IPS-18a (cell line): ENCODE data around the gene DDC.
"Not testable (repeated sequence)": the region's sequence is repeated elsewhere in the genome, so short reads cannot be mapped to it uniquely, and the experiment has no call there.

Experiments
- H3K27ac ChIP-seq: one replicate; pipeline ENCODE4 v1.5.1; 2013; ENCODE audit warnings: low read length
- H3K27me3 ChIP-seq: one replicate; pipeline ENCODE4 v1.6.1; 2013; ENCODE audit warnings: mild to moderate bottlenecking, low read length; ENCODE audit not compliant: control insufficient read depth, insufficient read depth
- H3K36me3 ChIP-seq: one replicate; pipeline ENCODE4 v1.6.1; 2013; ENCODE audit warnings: low read depth, low read length; ENCODE audit not compliant: control insufficient read depth
- H3K4me1 ChIP-seq: one replicate; pipeline ENCODE4 v1.6.1; 2013; ENCODE audit warnings: low read depth, low read length; ENCODE audit not compliant: control insufficient read depth
- H3K4me3 ChIP-seq: one replicate; pipeline ENCODE4 v1.5.1; 2013; ENCODE audit warnings: low read length
- H3K9ac ChIP-seq: one replicate; pipeline ENCODE4 v1.6.1; 2013; ENCODE audit warnings: mild to moderate bottlenecking, low read length, moderate library complexity
- H3K9me3 ChIP-seq: one replicate; pipeline ENCODE4 v1.6.1; 2013; ENCODE audit warnings: low read depth, low read length; ENCODE audit not compliant: control insufficient read depth

DDC gene

DNA sequence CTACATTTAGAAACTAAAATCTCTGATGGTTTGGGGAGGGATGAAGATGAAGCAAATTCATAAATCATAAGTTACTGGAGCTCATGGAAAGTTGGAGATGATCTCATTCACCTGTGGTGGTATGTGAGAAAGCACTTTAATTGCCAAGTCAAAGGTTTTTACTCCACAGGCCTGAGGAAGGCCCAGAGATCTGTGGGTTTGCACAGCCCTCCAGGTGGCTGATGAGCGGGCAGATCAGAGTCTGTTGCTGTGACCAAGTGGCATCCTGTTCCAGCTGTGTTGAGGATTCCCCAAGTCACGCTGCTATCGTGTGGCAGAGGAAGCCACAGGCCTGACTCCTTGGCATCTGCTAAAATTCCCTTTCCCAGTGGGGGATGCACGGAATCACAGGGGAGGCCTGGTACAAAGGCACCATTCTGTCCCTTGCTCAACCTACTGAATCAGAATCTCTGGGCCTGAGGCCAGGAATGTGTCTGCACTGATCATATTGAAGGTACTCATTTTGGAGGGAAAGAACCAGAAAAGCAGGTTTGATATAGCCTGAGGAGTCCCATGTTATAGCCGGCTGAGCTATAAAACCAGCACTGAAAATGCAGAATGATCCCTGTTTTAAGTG lies 19.7 kb upstream of the DDC start:
- H3K9ac ChIP-seq: no peak overlapping the region
- peaks cover 3% of the 10 kb centered on the region for H3K9me3 ChIP-seq
- H3K36me3 ChIP-seq: no peaks in the 10 kb centered on the region
- H3K4me1 ChIP-seq: no peaks in the 10 kb centered on the region
- H3K27me3 ChIP-seq: no peaks in the 10 kb centered on the region
- H3K27ac ChIP-seq: no peak overlapping the region
- no peak overlapping the region for H3K4me3 ChIP-seq

GRCh38 chr7:50584386-50584785 lies 19.2 kb upstream of the DDC start:
- Histone ChIP-seq H3K27me3 (no peaks in the 10 kb centered on the region), H3K9me3 (peaks cover 3% of the 10 kb centered on the region), H3K36me3 (no peaks in the 10 kb centered on the region), H3K4me3 (no peak overlapping the region), H3K27ac (no peak overlapping the region), H3K4me1 (no peaks in the 10 kb centered on the region), H3K9ac (no peak overlapping the region)

DNA sequence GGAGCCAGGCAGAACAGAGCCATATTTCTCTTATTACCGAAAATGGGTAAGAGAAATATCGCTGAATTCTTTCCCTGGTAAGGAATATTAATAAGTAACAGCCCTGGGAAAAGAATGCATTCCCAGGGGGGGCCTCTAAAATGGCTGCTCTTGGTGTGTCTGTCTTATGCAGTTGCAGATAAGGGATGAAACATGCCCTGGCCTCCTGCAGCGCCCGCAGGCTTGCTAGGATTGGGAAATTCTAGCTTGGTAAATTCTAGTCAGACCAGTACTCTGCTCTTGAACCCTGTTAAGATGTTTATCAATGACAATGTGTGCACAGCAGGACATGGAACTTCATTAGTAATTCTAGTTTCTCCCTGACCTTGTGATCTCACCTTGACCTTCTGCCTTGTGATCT lies 18.1 kb upstream of the DDC start:
- H3K36me3 ChIP-seq, H3K9me3 ChIP-seq, H3K4me1 ChIP-seq, H3K4me3 ChIP-seq, H3K9ac ChIP-seq, H3K27ac ChIP-seq, H3K27me3 ChIP-seq: not testable (repeated sequence)

DNA sequence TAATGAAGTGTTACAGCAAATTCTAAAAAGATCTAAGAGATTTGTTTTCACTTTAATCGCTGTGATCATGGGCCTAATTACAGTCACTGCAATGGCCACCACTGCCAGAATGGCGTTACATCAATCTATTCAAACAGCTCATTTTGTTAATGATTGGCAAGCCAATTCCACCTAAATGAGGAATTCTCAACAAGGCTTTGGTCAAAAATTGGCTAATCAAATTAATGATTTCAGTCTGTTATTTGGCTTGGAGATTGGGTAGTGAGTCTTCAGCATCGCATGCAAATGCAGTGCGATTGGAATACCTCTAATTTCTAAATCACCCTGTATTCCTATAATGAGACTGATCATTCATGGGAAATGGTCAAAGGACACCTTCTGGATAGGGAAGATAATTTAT lies 17.1 kb upstream of the DDC start:
- H3K4me1 ChIP-seq, H3K9ac ChIP-seq: not testable (repeated sequence)

GRCh38 chr7:50580666-50581065 lies 15.5 kb upstream of the DDC start:
- H3K27ac ChIP-seq, H3K9me3 ChIP-seq, H3K36me3 ChIP-seq, H3K9ac ChIP-seq, H3K4me3 ChIP-seq, H3K4me1 ChIP-seq, H3K27me3 ChIP-seq: not testable (repeated sequence)

More for the DNA sequence above, 17.1 kb upstream of the DDC start:
- H3K4me3 ChIP-seq, H3K9me3 ChIP-seq, H3K27ac ChIP-seq, H3K27me3 ChIP-seq, H3K36me3 ChIP-seq: not testable (repeated sequence)

GRCh38 chr7:50580057-50580456 lies 14.9 kb upstream of the DDC start:
- no peak overlapping the region for H3K27ac ChIP-seq
- peaks cover 3% of the 10 kb centered on the region for H3K9me3 ChIP-seq
- H3K36me3 ChIP-seq: no peaks in the 10 kb centered on the region
- no peaks in the 10 kb centered on the region for H3K27me3 ChIP-seq
- no peak overlapping the region for H3K9ac ChIP-seq
- no peaks in the 10 kb centered on the region for H3K4me1 ChIP-seq
- H3K4me3 ChIP-seq: no peak overlapping the region

GRCh38 chr7:50578105-50578504 lies 12.9 kb upstream of the DDC start:
- not testable (repeated sequence) for H3K4me1 ChIP-seq

GRCh38 chr7:50577569-50577968 lies 12.4 kb upstream of the DDC start:
- Histone ChIP-seq H3K4me3 (no peak overlapping the region), H3K4me1 (no peaks in the 10 kb centered on the region), H3K9ac (no peak overlapping the region), H3K9me3 (peaks cover 3% of the 10 kb centered on the region), H3K36me3 (no peaks in the 10 kb centered on the region), H3K27ac (no peak overlapping the region), H3K27me3 (no peaks in the 10 kb centered on the region)

More at GRCh38 chr7:50578105-50578504, 12.9 kb upstream of the DDC start:
- not testable (repeated sequence) for H3K27me3 ChIP-seq, H3K4me3 ChIP-seq, H3K27ac ChIP-seq, H3K36me3 ChIP-seq, H3K9me3 ChIP-seq, H3K9ac ChIP-seq

DNA sequence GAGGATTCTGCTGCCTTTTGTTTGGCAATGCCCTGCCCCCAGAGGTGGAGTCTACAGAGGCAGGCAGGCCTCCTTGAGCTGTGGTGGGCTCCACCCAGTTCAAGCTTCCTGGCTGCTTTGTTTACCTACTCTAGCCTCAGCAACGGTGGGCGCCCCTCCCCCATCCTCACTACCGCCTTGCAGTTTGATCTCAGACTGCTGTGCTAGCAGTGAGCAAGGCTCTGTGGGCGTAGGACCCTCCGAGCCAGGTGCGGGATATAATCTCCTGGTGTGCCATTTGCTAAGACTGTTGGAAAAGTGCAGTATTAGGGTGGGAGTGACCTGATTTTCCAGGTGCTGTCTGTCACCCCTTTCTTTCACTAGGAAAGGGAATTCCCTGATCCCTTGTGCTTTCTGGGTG lies 11.2 kb upstream of the DDC start:
- H3K4me1 ChIP-seq, H3K27me3 ChIP-seq, H3K9ac ChIP-seq, H3K4me3 ChIP-seq, H3K9me3 ChIP-seq, H3K36me3 ChIP-seq, H3K27ac ChIP-seq: not testable (repeated sequence)

GRCh38 chr7:50567715-50568261 lies 2.6 kb upstream of the DDC start:
- Histone ChIP-seq H3K27me3 (no peaks in the 10 kb centered on the region), H3K4me3 (no peak overlapping the region), H3K9ac (no peak overlapping the region), H3K36me3 (no peaks in the 10 kb centered on the region), H3K9me3 (no peaks in the 10 kb centered on the region), H3K4me1 (no peaks in the 10 kb centered on the region), H3K27ac (no peak overlapping the region)

DNA sequence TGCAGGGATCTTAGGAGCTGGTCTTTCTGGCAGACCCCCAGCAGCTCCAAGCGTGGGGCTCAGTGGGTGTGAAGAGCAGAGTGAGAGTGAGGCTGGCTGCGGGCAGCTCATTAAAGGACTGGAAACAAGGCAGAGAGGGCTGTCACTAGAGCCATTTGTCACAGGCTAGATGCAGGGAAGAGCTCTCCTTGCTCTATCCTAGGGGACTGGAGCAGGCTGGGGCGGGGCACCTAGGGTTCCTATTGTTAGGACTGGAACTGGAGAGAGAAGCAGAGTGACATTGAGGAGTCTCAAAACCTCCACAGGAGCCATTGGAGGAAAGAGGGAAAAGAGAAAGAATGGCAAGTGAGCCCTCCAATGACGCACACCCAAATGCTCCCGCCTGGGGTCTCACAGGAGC lies 772 bp upstream of the DDC start:
- H3K36me3 ChIP-seq: no peaks in the 10 kb centered on the region
- H3K4me1 ChIP-seq: no peaks in the 10 kb centered on the region
- no peaks in the 10 kb centered on the region for H3K27me3 ChIP-seq
- H3K27ac ChIP-seq: no peak overlapping the region
- no peak overlapping the region for H3K9ac ChIP-seq
- no peak overlapping the region for H3K4me3 ChIP-seq
- H3K9me3 ChIP-seq: no peaks in the 10 kb centered on the region

GRCh38 chr7:50565559-50565916 lies 333 bp upstream of the DDC start:
- Histone ChIP-seq H3K9me3 (no peaks in the 10 kb centered on the region), H3K4me1 (no peaks in the 10 kb centered on the region), H3K36me3 (no peaks in the 10 kb centered on the region), H3K4me3 (no peak overlapping the region), H3K27ac (no peak overlapping the region), H3K27me3 (no peaks in the 10 kb centered on the region), H3K9ac (no peak overlapping the region)
